22Rv1 (cell line): ENCODE results near the gene DGKB.

Experiments used
- H3K27ac ChIP-seq: fragments of 450-650 bp; 2 replicates; pipeline ENCODE4 v1.5.1; 2017
- CTCF ChIP-seq: fragments of 450-650 bp; IDR thresholded peaks from 2 replicates; pipeline ENCODE4 v1.5.1; 2017; ENCODE audit warnings: mild to moderate bottlenecking
- ZFX ChIP-seq: fragments of 450-650 bp; IDR thresholded peaks from 2 replicates; pipeline ENCODE4 v1.6.1; 2017; ENCODE audit warnings: antibody characterized with exemption, borderline replicate concordance

The DGKB gene

GRCh38 chr7:14436878-14437277 lies 465.7 kb downstream of the DGKB start:
- TF ChIP-seq ZFX (no peak), CTCF (no peak)
- H3K27ac ChIP-seq: no peak overlapping the region

DNA sequence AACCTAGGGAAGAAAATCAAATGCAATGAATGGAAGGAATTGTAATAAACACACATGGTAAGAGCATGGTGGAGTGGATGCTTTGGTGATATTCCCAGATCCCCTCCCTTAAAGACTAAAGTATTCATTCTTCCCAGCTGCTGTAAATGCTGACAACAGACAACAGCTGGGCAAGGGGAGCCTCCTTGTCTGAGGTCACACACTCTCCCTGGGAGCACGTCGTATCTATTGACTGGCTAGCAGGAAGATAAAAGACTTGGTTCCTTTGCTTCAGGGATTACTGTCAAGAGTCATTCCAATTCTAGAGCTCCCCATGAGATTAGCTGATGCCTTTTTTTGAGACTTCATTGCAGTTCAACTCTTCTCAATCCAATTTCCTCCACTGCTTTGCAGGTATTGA lies 469.6 kb downstream of the DGKB start:
- H3K27ac ChIP-seq: no peak overlapping the region
- TF ChIP-seq ZFX (no peak), CTCF (no peak)

- H3K27ac ChIP-seq: no peak overlapping the region
- no peak for TF ChIP-seq ZFX
- TF ChIP-seq CTCF: no peak
Measured at GRCh38 chr7:14430926-14431325, 471.6 kb downstream of the DGKB start.

DNA sequence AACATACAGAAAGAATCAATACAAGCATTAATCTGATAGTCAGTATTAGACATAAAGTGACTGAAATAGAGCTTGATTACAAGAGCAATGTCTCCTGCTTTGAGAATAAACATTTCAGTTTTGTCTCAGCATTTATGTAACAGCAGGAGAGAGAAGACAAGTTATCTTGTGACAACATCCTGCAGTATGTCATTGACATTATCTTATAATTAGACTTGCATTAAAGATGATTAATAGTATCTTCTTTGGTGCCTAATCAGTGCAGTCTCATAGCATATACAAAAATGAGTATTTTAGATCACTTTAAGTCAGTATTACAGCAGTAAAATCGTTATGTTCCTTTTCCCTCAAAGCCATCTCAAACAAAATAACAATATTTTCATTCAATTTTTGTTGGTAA lies 477.0 kb downstream of the DGKB start:
- H3K27ac ChIP-seq: no peak overlapping the region
- TF ChIP-seq ZFX (no peak), CTCF (no peak)

GRCh38 chr7:14424675-14425074 lies 477.9 kb downstream of the DGKB start:
- H3K27ac ChIP-seq: no peak overlapping the region
- no peak for TF ChIP-seq ZFX
- TF ChIP-seq CTCF: peak; percentile 40

GRCh38 chr7:14420768-14421167 lies 481.8 kb downstream of the DGKB start:
- TF ChIP-seq ZFX: no peak
- no peak for TF ChIP-seq CTCF

GRCh38 chr7:14419531-14419930 lies 483.0 kb downstream of the DGKB start:
- no peak for TF ChIP-seq ZFX
- no peak for TF ChIP-seq CTCF

More at GRCh38 chr7:14420768-14421167, 481.8 kb downstream of the DGKB start:
- no peak overlapping the region for H3K27ac ChIP-seq

More at GRCh38 chr7:14419531-14419930, 483.0 kb downstream of the DGKB start:
- no peak overlapping the region for H3K27ac ChIP-seq
